GM21825 (cell line): Measurements from ENCODE around the gene C1QTNF7.

Experiments
- ATAC-seq: cut with Tn5 transposase; IDR thresholded peaks from one replicate; pipeline ENCODE4 v1.9.1; 2021; ENCODE audit warnings: mild to moderate bottlenecking, moderate library complexity; ENCODE audit not compliant: unreplicated experiment

C1QTNF7 gene

DNA sequence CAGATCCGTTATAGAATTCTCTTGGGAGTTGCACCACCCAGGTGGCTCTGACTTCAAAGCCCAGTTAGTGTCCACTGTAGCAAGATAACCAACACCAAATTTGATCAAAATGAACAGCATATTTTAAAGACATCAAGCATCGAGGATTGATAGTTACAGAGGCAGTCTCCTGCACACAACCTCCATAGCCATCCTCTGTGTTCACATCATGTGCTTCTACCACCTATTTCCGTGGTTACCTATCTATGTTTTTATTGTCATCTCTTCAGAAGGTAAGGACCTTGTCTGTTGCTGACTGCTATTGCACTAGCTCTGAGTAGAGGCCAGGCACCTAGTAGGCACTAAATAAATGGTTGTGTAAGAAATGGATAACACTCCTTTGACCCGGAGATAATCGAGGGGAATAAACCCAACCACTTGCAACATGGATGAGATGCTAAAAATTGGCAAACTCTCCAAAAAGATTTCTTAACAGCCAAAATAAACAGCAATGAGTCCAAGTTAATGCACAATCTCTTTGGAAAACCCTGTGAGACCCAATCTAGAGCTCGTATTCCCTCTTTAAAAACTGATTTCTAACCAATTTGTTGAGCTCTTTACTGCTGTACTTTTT, 14.7 kb upstream of the C1QTNF7 start:
- no peak for ATAC-seq

DNA sequence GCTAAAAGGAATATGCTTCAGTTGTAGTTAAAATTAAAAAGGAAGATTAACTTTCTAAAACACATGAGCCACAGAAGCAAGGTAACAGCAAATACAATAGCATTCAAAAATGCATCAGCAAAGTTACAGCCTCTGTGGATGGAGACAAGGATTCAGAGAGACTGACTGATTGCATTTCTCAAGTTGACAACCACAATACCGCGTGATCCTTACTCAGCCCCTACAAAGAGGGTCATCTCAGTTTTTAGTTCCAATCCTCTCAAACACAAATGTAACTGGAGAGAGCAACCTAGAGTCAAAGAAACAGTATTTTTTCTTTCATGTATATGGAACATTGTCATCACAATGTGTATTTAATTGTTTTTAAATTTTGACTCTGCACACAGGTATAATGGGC, 14.2 kb upstream of the C1QTNF7 start:
- no peak for ATAC-seq

DNA sequence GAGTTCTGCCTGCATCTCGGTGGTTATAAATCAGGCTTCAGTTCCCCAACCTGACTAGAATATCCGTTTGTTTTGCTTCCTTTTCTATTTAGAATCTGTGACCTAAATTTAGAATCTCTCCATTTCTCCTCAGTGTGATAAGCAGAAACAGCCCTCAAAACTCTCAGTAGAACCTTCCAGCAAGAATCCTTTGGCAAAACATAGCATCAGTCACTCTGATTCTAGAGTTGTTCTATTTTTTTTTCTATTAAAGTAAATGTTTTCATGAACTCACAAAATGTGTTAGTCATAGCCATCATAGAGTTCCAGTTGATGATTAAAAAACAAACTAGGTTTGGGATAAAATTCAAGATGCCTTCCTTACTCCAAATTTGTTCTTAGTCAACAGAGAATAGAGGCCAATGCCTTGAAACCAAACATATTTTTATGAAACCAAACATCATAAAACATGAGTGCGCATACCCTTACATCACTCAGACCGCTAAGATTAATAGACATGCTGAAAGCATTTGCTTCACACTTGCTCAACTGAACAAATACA, 13.2 kb upstream of the C1QTNF7 start:
- ATAC-seq = no peak

DNA sequence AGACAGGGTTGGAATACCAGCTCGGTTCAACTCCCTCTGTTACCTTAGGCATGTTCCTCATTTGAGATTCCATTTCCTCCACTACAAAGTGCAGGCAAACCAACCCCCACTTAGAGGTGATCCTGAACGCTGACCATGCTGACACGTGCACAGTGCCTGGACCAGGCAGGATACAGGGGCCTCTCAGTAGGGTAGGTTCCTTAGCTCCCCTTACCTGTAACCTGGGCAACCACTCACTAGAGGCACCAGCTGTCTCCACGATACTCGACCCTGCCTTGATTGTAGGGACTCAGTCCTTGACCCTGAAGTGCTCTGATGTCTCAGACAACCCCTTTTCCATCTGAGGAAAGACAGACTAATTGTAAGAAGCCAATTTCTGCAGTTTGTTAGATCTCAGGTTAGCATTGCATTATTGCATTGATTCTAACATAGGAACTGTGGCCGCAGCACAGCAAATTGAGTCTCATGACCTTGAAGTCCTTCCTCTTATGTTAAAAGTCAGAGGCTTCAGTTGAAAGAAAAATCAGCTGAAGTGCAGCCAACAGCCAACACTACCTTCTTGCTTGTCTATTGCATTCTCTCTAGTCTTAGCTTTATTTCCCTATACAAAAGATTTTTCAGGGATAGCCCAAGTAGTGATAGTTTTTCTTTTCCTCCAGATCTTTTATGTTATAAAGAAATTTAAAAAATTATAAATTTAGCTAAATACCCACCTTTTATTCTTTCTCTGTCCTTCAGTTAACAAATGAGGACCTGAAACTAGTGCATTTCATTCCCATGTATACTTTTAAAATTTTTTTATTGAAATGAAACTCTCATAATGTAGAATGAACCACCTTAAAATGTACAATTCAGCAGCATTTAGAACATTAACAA, 11.2 kb upstream of the C1QTNF7 start:
- no peak for ATAC-seq

DNA sequence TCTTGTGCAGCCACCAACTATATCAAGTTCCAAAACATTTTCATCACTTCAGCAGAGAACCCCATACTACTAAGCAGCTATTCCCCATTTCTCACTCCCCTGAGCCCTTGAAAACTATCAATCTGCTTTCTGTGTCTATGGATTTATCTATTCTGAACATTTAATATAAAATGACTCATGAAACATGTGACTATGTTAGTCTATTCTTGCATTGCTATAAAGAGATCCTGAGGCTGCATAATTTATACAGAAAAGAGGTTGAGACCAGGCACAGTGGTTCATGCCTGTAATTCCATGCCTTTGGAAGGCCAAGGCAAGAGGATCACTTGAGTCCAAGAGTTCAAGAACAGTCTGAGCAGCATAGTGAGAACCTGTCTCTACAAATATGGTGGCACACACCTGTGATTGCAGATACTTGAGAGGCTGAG, 10.6 kb upstream of the C1QTNF7 start:
- ATAC-seq = no peak

DNA sequence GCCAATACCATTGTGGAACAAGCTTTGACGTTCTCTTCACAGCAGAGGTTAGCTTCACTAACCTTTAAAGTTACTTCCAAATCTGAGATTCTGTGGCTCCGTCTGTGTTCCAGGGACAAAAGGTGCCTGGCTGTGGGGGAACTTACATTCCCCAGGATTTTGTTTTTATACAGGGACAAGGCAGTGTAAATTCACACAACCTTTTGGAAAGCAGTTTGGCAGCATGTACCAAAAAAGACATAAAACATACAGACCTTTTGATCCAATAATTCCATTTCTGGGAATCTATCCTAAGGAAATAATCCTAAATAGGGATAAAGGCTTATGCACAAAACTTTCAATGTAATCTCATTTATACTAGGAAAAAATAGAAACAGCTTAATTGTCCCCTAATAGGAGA, 8.9 kb upstream of the C1QTNF7 start:
- ATAC-seq = no peak

DNA sequence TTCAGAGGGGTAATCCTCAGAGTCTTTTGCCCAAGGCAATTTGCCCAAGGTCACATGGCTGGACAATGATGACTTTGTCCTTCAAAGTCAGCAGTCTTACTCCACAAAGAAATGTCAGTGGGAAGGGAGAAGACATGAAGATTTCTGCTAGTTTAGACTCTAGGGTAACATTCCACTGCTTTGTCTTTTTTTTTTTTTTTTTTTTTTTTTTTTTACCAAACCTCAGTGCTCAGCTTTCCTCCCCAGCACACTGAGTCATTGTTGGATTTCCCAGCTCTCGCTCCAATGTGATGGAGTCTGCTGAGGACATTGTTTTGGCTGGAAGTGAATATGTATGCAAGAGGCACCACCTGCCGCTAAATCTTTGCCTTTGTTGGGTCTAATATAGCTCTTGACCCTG, 7.2 kb upstream of the C1QTNF7 start:
- ATAC-seq = no peak

DNA sequence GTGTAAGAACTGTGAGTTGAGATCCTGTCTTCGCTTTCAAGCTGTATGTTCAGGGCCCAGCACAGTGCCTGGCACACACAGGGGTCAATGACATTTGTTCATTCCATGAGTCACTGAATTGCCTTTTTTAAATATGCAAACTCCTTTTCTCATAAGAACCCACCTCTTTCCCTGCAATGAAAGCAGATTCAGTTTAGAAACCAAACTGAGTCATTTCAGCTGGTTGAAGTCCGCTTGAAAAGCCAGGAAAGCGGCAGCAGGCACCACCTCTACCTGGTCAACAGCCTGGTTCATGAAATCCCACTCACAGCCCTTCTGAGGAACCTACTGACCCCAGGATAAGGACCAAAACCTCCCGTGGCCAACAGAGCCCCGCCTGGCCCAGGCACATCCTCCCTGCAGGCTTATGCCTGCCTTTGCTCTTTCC, 4.5 kb upstream of the C1QTNF7 start:
- no peak for ATAC-seq

DNA sequence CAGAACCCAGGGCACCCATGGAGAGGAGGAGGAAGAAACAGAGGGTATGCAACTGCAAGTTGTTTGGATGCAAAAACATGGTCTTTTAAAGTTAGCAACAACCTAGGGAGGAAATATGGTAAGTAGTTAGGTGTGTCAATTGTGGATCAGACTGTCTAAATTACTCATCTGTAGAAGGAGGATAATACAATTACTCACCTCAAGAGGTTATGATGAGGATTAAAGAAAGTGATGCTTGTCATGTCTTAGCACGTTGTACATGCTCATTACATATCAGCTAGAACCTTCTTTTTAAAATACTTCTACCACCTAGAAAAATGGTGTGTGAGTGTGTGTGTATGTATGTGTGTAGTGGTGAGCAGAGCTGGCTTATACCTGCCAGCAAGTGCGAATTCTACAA, 2.3 kb upstream of the C1QTNF7 start:
- ATAC-seq = no peak

DNA sequence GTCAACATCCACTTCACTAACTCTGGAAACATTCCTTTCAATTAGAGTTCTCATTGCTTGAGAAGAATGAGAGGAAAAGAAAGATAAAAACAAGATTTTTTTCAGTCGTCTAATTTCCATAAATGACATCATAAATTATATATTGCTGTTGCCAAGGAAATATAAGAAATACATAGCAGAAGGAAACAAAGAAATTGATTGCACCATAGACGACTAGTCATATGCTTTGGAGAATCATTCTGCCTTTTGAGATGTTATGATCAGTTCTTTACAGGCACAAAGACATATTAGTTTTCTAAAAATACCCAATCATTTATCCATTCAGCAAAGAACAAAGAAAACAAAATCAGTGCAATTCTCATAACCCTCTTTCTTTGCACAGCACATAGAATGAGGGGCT, 672 bp upstream of the C1QTNF7 start:
- ATAC-seq = no peak

DNA sequence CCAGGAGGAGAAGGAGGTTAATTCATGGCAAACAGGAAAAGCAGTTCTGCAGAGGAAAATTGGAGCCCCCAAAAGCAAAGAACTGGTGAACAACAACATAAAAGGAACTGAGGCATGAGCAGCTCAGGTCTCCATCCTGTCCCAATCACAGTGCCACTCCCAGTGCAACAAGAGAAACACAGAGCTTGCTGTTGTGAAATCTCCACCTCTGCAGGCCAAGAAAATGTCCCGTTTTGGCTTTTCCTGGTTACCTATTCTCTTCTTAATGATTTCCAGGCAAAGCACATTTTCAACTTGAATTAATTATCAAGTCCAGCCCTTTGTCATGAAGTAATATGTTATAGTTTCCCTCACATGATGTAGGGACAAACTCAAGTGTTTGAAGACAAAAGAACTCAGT, 778 bp downstream of the C1QTNF7 start:
- ATAC-seq = no peak

DNA sequence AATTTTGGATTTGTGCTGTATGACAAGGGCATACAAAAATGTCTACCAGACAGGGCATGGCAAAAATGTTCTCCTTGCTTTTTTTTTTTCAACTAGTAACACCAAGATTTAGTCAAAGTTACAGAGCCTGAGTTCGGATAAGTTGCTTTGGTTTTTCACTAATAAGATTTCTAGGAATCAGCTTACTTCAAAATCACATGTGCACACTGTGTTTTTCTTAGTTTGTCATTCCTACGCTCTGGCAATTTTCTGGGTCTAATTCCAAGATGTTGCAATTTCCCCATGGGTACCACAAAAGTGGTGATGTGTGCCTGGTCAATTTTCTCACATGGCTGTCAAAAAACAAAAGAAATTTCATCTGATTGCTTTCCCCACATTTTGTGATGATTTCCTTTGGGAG, 6.3 kb downstream of the C1QTNF7 start:
- no peak for ATAC-seq

DNA sequence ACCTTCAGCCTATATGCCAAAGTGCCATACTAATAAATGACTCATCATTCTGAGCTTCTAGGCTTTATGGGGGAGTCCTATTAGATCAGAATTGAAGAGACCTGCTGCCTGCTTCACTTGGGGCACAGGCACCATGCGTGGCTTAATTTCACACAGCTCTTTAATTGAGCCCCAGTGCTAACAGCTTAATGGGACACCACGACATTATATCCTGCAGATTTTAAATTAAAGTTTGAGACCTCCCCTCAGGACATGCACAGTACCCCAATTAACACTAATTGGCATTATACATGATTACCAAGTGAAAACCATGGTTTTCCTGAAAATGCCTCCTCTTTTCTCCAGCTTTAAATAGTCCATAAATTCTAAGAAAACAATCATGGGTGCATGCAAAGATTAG, 6.8 kb downstream of the C1QTNF7 start:
- no peak for ATAC-seq

DNA sequence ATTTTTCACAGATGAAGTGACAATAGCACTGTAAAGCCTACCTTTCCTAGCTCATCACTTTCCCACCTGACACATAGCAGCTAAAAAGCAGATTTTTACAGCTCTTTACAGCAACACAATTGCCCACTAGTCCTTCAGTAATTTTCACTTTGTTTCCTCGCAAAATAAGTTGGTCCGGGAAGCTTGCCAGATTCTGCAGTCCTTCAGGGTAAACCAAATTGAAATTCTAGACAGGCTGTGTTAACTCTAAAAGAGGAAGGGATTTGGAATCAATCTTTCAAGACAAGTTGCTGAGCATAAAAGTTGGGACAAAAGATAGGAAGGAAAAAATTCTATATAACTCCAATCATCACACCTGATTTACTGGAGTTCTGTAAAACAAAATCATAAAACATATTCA, 8.7 kb downstream of the C1QTNF7 start:
- ATAC-seq = no peak

DNA sequence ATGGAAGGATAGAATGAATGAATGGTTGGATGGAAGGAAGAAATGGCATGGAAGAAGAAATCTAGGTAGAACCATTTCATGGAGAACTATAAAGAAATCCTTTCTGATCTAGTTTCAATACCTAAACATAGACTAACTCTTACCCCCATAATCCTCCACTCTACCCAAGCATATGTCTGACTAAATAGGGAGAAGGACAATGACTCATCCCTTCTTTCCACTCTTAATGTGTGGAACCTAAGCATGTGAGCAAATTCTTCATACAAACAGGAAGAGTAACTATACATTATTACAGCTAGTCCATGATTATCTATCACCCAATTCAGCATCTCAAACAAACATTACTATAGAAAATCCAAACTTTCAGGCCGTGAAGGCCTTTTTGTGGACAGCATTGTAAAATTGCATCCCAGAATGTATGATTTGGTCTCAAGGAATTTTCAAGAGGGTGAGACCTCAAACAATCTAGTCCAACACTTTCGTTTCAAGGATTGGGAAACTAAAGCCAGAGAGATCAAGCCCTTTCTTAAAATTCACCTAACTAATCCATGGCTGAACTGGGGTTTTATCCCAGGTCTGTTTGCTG, 11.2 kb downstream of the C1QTNF7 start:
- ATAC-seq = no peak

DNA sequence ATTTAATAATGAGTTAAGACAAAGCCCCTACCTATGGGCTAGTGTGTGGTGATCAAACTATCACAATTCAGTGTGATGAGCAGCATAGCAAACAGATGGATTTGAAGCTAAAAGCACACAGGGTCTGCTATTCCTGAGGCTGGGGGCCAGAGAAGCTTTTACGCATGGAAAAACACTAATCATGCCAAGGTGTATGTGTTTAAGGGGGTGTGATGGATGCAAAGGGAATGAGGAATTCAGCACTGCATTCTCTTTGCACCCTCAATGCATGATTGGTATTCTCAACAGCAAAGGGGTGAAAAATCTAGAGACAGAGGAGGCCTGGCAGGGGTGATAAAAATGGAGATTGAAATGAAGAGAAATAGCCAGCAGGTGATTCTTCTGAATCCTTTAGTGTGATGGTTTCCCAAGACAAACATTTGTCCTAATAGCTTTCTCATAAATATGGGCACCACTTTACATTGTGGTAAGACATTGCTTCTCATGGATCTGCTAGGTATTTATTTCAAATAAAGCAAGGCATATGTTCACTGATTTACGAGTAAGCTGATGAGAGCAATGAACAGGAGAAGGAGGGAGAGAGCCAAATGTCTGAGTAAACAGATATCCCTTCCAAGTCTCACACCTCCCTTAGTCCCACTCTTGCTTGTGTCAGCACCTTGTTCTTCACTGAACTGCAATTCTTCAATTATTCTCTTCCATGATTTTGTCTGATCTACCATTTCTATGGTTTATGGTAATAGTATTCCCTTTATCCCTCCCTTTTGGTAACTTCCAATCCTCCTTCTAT, 15.7 kb downstream of the C1QTNF7 start:
- no peak for ATAC-seq

DNA sequence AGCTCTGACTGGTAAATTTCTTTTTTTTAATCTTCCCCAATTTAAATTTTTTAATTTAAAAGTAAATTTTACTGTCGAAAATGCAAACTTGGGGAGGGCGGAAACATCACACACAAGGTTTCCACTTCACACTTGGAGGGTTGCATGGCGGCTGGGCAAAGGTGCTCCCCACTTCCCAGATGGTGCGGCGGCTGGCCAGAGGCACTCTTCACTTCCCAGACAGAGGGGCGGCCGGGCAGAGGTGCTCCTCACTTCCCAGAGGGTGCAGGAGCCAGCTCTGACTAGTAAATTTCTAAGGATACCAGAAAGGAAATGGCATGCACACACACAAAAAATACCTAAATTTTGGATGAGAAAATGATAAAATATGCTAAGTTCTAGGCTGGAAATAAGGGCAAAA, 16.4 kb downstream of the C1QTNF7 start:
- ATAC-seq = no peak

DNA sequence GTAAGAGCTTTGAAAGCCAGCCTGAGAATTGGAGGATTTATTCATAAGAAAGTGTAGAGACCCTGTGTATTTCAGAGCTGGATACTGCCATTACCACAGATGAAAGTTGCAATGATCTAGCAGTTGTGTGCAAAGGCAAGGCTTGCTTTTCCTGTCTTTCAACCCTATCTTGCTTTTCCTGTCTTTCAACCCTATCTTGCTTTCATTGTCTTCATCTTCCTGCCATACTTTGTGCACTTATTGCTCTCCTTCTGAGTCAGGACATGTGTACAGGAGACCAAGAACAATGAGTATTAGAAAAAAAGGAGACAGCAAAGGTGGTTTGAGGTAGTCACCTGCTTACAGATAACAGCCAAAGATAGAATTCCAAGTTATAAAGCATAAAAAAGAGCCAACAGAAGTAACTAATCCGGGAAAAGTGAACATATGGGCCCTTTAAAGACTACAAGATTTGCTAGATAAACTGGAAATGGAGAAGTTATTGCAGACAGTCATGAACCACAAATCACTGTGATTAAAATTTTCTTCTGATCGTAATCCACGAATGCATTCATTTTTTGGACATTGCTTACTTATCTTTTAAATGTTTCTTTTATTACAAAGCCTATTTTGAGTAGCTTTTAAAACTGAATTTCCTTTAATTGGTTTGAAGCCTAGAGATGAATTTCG, 17.2 kb downstream of the C1QTNF7 start:
- no peak for ATAC-seq

DNA sequence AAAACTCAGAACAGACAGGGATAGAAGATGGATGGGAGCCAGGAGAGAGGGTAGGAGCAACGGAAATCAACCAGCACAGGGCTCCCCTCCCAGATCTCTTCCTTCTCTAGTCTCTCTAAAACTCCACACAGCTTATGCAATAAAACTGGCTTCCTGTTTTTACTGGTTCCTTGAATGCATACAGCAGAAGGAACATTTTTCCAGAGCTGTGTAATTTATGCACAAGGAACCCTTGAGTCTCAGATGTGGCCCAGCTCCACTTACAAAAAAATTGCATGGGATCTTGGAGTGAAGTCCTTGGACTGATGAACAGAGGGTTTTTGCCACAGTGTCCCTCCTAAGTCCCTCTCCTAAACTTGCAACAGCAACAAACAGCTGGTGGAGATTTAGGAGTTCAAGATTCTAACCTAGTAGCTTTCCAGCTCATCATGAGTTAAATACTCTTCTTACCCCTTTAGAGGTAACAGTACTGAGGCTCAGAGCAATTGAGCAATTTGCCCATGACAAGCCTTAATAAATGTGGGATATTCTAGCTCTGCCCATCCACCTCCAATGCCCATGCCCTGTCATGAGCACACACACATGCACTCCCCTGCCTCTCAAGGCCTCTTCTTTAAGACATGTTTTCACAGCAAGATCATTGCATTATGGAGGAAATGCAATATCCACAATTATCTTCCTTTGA, 23.5 kb downstream of the C1QTNF7 start:
- no peak for ATAC-seq
